Measurements from ENCODE around the gene KRCC1.

Gene KRCC1

GRCh38 chr2:88090446-88091283 lies 35.1 kb upstream of the KRCC1 start:
- Histone ChIP-seq H3K4me1 (ENCODE audit: control insufficient read depth, insufficient read depth, low read length, poor library complexity, severe bottlenecking) (no peaks in the 10 kb centered on the region), H3K9me3 (ENCODE audit: control insufficient read depth, low read length) (no peaks in the 10 kb centered on the region), H3K36me3 (ENCODE audit: control insufficient read depth, insufficient read depth, low read length) (no peaks in the 10 kb centered on the region), H3K27ac (ENCODE audit: low read depth, low read length, severe bottlenecking) (no peak overlapping the region), H3K4me3 (ENCODE audit: extremely low read depth, insufficient read depth, low read length, poor library complexity, severe bottlenecking) (no peak overlapping the region)
- WGBS, 2 experiments (ENCODE audit: insufficient coverage in 2 of 2) = 75 to 84% methylated on average over 3 to 5 of the region's 8 CpGs

DNA sequence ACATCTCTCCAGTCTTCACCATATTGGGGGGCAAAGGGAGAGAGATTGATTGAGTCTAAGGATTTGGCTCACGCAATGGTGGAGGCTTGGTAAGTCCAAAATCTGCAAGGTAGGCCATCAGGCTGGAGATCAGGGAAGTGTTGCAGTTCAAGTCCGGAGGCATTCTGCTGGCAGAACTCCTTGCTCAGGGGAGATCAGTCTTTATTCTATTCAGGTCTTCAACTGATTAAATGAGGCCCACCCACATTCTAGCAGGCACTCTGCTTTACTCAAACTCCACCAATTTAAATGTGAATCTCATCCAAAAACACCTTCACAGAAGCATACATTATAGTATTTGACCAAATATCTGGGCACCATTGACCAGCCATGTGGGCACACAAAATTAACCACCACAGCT lies 33.4 kb upstream of the KRCC1 start:
- Histone ChIP-seq H3K27ac (ENCODE audit: low read depth, low read length, severe bottlenecking) (no peak overlapping the region), H3K4me1 (ENCODE audit: control insufficient read depth, insufficient read depth, low read length, poor library complexity, severe bottlenecking) (no peaks in the 10 kb centered on the region), H3K36me3 (ENCODE audit: control insufficient read depth, insufficient read depth, low read length) (no peaks in the 10 kb centered on the region), H3K9me3 (ENCODE audit: control insufficient read depth, low read length) (no peaks in the 10 kb centered on the region), H3K4me3 (ENCODE audit: extremely low read depth, insufficient read depth, low read length, poor library complexity, severe bottlenecking) (no peak overlapping the region)
- 94 to 95% methylated on average over 2 of the region's 2 CpGs for WGBS, 2 experiments (ENCODE audit: insufficient coverage in 2 of 2)

DNA sequence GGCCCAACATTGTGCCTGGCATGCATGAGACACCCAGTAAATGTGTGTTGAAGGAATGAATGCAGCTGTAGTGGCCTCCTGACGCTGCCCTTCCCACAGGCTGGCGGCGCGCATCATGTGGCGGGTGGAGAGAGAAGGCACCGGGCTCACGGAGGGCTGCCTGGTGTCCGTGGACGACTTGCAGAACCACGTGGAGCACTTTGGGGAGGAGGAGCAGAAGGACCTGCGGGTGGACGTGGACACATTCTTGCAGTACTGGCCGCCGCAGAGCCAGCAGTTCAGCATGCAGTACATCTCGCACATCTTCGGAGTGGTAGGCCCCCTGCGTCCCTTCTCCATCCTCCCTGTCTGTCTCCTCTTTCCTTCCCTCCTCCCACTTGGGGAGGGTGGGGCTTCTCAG lies 32.2 kb upstream of the KRCC1 start:
- WGBS, 2 experiments (ENCODE audit: insufficient coverage in 2 of 2) = 86 to 90% methylated on average over 7 to 16 of the region's 17 CpGs
- H3K36me3 ChIP-seq (ENCODE audit: control insufficient read depth, insufficient read depth, low read length) = no peaks in the 10 kb centered on the region
- H3K9me3 ChIP-seq (ENCODE audit: control insufficient read depth, low read length) = no peaks in the 10 kb centered on the region
- no peaks in the 10 kb centered on the region for H3K4me1 ChIP-seq (ENCODE audit: control insufficient read depth, insufficient read depth, low read length, poor library complexity, severe bottlenecking)
- H3K4me3 ChIP-seq (ENCODE audit: extremely low read depth, insufficient read depth, low read length, poor library complexity, severe bottlenecking) = no peak overlapping the region
- H3K27ac ChIP-seq (ENCODE audit: low read depth, low read length, severe bottlenecking) = no peak overlapping the region

- Histone ChIP-seq H3K9me3 (ENCODE audit: control insufficient read depth, low read length) (no peaks in the 10 kb centered on the region), H3K36me3 (ENCODE audit: control insufficient read depth, insufficient read depth, low read length) (no peaks in the 10 kb centered on the region), H3K4me1 (ENCODE audit: control insufficient read depth, insufficient read depth, low read length, poor library complexity, severe bottlenecking) (no peaks in the 10 kb centered on the region), H3K4me3 (ENCODE audit: extremely low read depth, insufficient read depth, low read length, poor library complexity, severe bottlenecking) (no peak overlapping the region), H3K27ac (ENCODE audit: low read depth, low read length, severe bottlenecking) (no peak overlapping the region)
- WGBS, 2 experiments (ENCODE audit: insufficient coverage in 2 of 2) = 83 to 92% methylated on average over 2 of the region's 2 CpGs
These were observed 31.5 kb upstream of the KRCC1 start for GRCh38 chr2:88087073-88087472.

- H3K9me3 ChIP-seq (ENCODE audit: control insufficient read depth, low read length) = no peaks in the 10 kb centered on the region
- H3K4me1 ChIP-seq (ENCODE audit: control insufficient read depth, insufficient read depth, low read length, poor library complexity, severe bottlenecking) = no peaks in the 10 kb centered on the region
- H3K27ac ChIP-seq (ENCODE audit: low read depth, low read length, severe bottlenecking) = no peak overlapping the region
- 89 to 93% methylated on average over 1 to 5 of the region's 9 CpGs for WGBS, 2 experiments (ENCODE audit: insufficient coverage in 2 of 2)
- H3K36me3 ChIP-seq (ENCODE audit: control insufficient read depth, insufficient read depth, low read length) = no peaks in the 10 kb centered on the region
- H3K4me3 ChIP-seq (ENCODE audit: extremely low read depth, insufficient read depth, low read length, poor library complexity, severe bottlenecking) = no peak overlapping the region
These were observed 30.8 kb upstream of the KRCC1 start for GRCh38 chr2:88086401-88086800.

- Histone ChIP-seq H3K9me3 (ENCODE audit: control insufficient read depth, low read length) (no peaks in the 10 kb centered on the region), H3K4me1 (ENCODE audit: control insufficient read depth, insufficient read depth, low read length, poor library complexity, severe bottlenecking) (no peaks in the 10 kb centered on the region), H3K4me3 (ENCODE audit: extremely low read depth, insufficient read depth, low read length, poor library complexity, severe bottlenecking) (no peak overlapping the region), H3K36me3 (ENCODE audit: control insufficient read depth, insufficient read depth, low read length) (no peaks in the 10 kb centered on the region), H3K27ac (ENCODE audit: low read depth, low read length, severe bottlenecking) (no peak overlapping the region)
- WGBS, 2 experiments (ENCODE audit: insufficient coverage in 2 of 2) = 77 to 83% methylated on average over 4 of the region's 5 CpGs
These were observed 30.0 kb upstream of the KRCC1 start for GRCh38 chr2:88085602-88086001.

- WGBS, 2 experiments (ENCODE audit: insufficient coverage in 2 of 2) = 84 to 95% methylated on average over 2 of the region's 2 CpGs
- no peaks in the 10 kb centered on the region for H3K4me1 ChIP-seq (ENCODE audit: control insufficient read depth, insufficient read depth, low read length, poor library complexity, severe bottlenecking)
- no peaks in the 10 kb centered on the region for H3K36me3 ChIP-seq (ENCODE audit: control insufficient read depth, insufficient read depth, low read length)
- no peak overlapping the region for H3K27ac ChIP-seq (ENCODE audit: low read depth, low read length, severe bottlenecking)
- H3K9me3 ChIP-seq (ENCODE audit: control insufficient read depth, low read length) = no peaks in the 10 kb centered on the region
- no peak overlapping the region for H3K4me3 ChIP-seq (ENCODE audit: extremely low read depth, insufficient read depth, low read length, poor library complexity, severe bottlenecking)
These were observed 29.5 kb upstream of the KRCC1 start for GRCh38 chr2:88085099-88085498.

GRCh38 chr2:88082781-88083180 lies 27.2 kb upstream of the KRCC1 start:
- Histone ChIP-seq H3K27ac (ENCODE audit: low read depth, low read length, severe bottlenecking) (no peak overlapping the region), H3K4me3 (ENCODE audit: extremely low read depth, insufficient read depth, low read length, poor library complexity, severe bottlenecking) (no peak overlapping the region), H3K36me3 (ENCODE audit: control insufficient read depth, insufficient read depth, low read length) (no peaks in the 10 kb centered on the region), H3K4me1 (ENCODE audit: control insufficient read depth, insufficient read depth, low read length, poor library complexity, severe bottlenecking) (no peaks in the 10 kb centered on the region), H3K9me3 (ENCODE audit: control insufficient read depth, low read length) (no peaks in the 10 kb centered on the region)
- no CpG with 5 or more reads among the region's 1 CpG for WGBS, 2 experiments (ENCODE audit: insufficient coverage in 2 of 2)

GRCh38 chr2:88081924-88082608 lies 26.5 kb upstream of the KRCC1 start:
- no peaks in the 10 kb centered on the region for H3K9me3 ChIP-seq (ENCODE audit: control insufficient read depth, low read length)
- H3K36me3 ChIP-seq (ENCODE audit: control insufficient read depth, insufficient read depth, low read length) = no peaks in the 10 kb centered on the region
- no peaks in the 10 kb centered on the region for H3K4me1 ChIP-seq (ENCODE audit: control insufficient read depth, insufficient read depth, low read length, poor library complexity, severe bottlenecking)
- no peak overlapping the region for H3K4me3 ChIP-seq (ENCODE audit: extremely low read depth, insufficient read depth, low read length, poor library complexity, severe bottlenecking)
- H3K27ac ChIP-seq (ENCODE audit: low read depth, low read length, severe bottlenecking) = no peak overlapping the region
- WGBS, 2 experiments (ENCODE audit: insufficient coverage in 2 of 2) = 83 to 93% methylated on average over 2 to 3 of the region's 4 CpGs

DNA sequence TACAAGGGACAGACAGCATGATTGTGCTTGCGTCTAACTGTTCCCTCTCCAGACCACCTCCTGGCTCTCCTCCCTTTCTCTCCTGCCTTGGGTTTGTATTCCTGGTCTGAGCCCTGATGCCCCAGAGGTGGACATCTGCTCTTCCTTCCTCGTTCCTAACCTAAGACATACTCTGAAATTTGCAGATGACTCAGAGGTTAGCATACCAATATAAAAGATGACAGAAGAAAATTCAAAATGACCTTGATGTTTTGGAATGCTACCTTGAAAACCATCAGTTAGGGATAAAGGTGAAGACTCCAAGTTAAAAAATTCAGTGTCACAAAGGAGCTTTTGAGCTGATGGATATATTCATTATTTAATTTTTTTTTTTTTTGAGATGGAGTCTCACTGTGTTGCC lies 25.0 kb upstream of the KRCC1 start:
- no peak overlapping the region for H3K4me3 ChIP-seq (ENCODE audit: extremely low read depth, insufficient read depth, low read length, poor library complexity, severe bottlenecking)
- no peaks in the 10 kb centered on the region for H3K9me3 ChIP-seq (ENCODE audit: control insufficient read depth, low read length)
- H3K27ac ChIP-seq (ENCODE audit: low read depth, low read length, severe bottlenecking) = no peak overlapping the region
- H3K36me3 ChIP-seq (ENCODE audit: control insufficient read depth, insufficient read depth, low read length) = no peaks in the 10 kb centered on the region
- 100% methylated on average over 1 of the region's 2 CpGs for WGBS, 2 experiments (ENCODE audit: insufficient coverage in 2 of 2)
- H3K4me1 ChIP-seq (ENCODE audit: control insufficient read depth, insufficient read depth, low read length, poor library complexity, severe bottlenecking) = no peaks in the 10 kb centered on the region

DNA sequence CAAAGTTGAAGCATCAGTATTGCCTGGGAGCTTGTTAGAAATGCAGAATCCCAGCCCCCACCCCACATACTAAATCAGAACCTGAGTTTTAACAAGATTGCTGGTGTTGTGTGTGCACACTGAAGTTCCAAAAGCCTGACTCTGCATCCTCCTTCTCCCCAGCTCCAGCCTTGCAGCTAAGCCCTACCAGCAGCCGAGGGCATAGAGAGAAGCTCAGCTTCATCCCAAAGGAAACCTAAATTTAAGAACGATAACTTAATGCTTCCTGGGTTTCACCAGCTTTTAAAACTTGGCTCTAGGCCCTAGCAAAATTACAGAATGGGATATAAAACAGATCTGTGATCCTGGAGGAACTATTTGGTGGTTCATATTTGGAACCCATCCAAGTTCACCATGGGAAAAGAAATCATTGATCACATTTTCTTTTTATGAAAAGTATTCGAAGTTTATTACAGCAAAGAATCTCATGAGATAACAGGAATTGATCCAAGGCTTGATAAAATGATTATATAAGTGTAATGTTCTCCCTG lies 23.1 kb upstream of the KRCC1 start:
- no peak overlapping the region for H3K4me3 ChIP-seq (ENCODE audit: extremely low read depth, insufficient read depth, low read length, poor library complexity, severe bottlenecking)
- no peaks in the 10 kb centered on the region for H3K4me1 ChIP-seq (ENCODE audit: control insufficient read depth, insufficient read depth, low read length, poor library complexity, severe bottlenecking)
- H3K9me3 ChIP-seq (ENCODE audit: control insufficient read depth, low read length) = peaks cover 5% of the 10 kb centered on the region
- H3K27ac ChIP-seq (ENCODE audit: low read depth, low read length, severe bottlenecking) = no peak overlapping the region
- H3K36me3 ChIP-seq (ENCODE audit: control insufficient read depth, insufficient read depth, low read length) = no peaks in the 10 kb centered on the region
- 57 to 86% methylated on average over 1 to 2 of the region's 3 CpGs for WGBS, 2 experiments (ENCODE audit: insufficient coverage in 2 of 2)

All from mesodermal cell (in vitro differentiated cells).